ENCODE data around the gene SERINC5.

DNA sequence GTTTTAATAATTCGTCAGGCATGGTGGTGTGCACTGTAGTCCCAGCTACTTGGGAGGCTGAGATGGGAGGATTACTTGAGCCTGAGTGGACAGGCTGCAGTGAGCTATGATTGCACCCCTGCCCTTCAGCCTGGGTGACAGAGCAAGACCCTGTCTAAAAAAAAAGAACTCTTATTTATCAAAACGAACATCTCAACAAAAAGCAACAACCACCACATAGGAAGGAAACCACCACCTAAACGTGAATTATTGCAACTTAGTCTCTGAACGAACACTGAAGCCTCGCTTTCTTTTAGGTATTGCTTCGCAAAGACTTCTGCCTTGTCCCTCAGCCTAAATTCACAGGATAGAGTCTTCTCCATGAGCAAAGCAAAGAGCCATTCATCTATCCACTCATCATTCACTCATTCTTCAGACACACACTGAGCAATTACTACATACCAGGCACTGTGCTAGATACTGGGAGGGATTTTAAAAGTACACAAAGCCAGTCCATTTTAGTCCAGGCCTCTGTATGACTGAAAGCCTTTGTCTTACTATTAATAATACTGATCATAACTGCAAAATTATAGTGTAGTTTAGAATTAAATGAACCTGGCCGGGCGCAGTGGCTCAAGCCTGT, 163.3 kb downstream of the SERINC5 start:
- no peak for TF ChIP-seq CTCF (IDR thresholded peaks at IDR 0.05)
- no peak for TF ChIP-seq POLR2A (IDR thresholded peaks at IDR 0.05)
